Femur (tissue), 1 donor: ENCODE results near the gene TBX15.
A peak's percentile ranks its signal among the peaks of the same experiment; 100 is the strongest.

Experiments used
- DNase-seq: peaks from one replicate; pipeline ENCODE4 v3.0.0-alpha.2; 2017

Gene TBX15

DNA sequence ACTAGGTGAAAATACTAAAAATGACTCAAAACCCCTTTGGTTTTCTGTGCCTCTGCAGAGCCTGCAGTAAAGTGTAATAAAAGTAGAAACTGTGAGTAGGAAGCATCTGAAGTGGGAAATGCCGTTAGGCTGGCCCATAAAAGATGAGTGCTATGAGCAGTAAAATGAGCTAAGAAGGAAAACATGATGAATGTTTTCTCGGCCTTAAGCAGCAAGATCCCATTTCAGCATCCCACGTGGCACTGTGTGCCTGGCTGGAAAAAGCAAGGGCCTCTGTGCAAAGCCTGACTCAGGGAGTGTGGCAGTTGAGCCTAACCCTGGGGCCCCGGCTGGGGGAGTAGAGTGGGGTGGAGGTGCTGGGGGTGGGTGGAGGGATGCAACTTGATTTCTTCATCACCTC, 109.5 kb downstream of the TBX15 start:
- DNase-seq = no peak

DNA sequence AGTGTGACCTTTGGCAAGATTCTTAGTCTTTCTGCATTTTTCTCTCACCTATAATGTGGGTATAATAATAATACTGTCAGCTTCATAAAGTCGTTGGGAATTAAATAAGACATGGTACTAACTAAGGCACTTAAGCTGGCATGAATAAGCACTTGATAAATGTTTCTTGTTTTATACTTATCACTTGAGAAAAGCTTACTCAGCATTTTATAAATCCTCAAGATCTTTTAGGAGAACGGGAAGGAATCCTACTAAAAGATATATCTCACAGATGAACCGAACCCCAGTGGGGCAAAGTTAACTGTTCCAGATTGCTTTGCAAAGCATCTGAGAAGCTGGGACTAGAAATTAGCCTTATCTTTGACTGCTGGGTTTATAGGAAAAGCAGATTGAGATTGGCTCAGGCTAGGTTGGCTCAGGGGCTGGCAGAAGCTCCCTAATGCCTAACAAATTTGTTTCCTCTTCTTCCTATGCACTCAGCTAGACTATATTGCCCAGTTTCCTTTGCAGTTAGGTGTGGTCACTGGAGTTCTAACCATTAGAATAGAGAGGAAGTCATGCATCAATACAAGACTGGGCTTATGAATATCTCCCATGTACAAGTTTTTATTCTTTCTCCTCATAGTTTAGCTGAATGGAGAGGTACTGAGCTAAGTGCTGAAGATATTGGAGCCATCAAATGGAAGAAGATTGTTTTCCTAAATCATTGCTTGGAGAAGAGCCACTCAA, 110.3 kb downstream of the TBX15 start:
- DNase-seq = no peak

DNA sequence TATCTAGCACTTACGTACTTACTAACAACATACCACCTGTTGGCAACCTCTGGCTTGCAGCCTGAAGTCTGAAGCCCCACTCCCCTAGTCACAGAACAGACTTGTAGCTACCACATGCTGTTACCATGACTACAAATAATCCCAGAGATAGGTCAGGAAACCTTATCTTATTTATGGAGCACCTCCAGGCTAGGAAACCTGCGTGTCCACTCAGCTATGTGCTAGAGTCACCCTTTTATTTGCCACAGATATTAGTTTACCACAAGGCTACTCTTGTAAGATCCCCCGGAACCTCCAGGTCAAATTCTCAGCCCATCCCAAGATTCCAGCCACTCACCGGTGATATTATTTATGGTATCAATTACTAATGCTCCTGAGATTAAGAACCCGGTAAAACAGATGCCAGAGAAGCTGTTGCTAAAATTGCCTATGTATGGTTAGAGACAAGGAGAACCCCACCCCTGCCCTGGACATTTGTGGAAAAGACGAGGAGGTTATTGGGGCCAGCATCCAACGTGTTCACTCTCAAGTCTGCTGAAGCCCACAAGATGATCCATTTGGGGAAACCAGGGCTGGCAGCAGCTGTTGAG, 116.5 kb downstream of the TBX15 start:
- no peak for DNase-seq

DNA sequence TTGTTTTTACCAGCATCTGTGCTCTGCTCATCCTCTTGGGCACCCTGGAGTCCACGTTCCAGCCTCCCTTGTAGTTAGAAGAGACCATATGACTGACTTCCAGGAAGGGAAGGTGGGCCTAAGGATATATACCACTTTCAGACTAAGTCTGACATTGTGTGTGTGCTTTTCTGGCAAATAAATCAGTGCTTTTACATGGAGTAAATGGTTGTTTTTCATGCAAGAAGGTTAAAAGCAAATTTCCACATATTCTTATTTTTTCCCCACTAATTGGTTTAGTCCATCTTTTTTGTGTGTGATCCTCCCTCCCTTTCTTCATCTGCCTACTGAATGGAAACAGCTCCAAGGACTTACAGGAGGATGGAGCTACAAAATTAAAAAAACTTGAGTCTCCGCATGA, 119.8 kb downstream of the TBX15 start:
- DNase-seq = no peak

DNA sequence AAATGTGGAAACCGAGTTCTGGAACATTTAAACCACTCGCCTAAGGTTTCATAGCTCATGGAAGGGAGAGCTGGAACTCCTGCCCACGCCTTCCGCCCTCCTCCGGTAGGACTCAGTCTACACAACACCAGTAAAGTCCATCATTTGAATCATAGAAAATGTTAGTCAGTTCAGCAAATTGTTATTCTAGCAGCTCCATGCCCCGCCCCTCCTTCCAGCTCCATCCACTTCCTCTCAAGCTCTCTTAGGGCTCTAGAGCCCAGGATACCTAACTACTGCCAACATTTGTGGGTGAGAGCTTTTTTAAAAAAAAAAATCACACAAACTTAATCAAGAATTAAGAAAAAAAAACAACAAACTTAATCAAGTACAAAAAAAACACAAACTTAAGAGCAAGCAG, 121.8 kb downstream of the TBX15 start:
- DNase-seq = no peak

DNA sequence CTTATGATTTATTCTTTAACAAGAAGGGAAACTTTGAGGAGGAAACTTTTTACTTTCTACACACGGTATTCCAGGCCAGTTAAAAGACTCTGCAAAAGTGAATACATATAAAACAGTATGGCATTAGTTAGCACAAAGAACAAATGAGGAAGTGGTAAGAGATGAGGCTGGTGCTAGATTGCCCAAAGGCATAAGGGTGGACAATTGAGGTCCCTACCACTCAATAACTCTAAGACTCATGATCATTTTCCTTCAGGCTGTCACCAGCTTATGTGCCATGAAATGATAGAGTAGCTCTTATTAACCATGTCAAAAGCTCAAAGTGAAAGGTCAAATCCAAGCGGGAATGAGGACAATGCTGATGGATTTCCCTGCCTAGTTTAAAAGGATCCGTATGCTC, 124.5 kb downstream of the TBX15 start:
- DNase-seq = no peak

DNA sequence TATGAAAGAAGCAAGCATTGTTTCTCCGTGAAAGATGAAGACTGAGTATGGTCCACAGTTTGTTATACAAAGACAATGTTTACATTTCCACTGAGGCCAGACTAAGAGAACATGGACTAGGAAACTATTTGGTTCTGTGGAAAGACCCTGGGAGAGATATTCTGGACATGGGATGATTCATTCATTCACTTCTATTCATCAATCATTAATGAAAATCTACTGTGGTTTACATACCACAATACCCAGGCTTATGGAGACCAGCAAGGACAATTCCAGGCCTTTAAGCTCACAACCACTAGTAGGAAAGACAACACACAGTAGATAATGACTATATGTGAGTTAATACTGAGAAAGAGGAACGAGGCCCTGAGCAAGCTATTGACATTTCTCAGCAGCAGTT, 125.4 kb downstream of the TBX15 start:
- no peak for DNase-seq

DNA sequence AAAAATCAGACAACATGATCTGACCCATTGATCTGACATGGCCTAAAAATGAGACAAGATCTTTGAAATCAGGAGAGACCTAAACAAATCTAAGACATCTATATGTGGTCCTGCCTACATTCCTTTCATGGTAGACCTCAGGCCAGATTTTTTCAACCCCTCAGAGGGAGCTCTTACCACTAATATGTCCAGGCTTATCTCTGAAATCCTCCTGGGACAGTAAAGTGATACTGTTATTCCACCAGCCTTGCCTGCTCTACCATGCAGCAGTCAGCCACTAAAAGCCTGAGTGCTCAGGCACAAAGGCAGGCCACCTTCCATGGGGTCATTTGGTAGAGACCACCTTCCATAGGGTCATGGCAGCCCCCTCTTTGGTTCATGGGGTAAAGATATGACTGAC, 126.9 kb downstream of the TBX15 start:
- DNase-seq = no peak

DNA sequence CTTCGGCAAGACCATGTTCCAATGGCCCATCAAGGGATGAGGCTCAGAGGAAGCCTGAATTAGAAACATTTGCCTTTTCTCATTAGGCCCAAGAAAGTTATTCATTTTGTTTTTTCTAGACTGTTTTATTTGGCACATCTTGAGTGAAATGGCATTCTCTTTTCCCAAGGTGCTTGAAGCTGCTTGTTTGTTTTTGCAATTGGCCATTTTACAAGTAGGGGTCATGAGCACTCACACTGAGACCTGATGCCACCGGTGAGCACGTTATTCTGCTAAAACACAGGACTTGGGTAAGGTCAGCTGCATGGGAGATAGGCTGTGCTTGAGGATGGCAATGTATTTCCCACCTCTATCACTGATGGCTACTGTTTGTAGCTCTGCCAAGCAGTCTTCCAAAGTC, 128.1 kb downstream of the TBX15 start:
- no peak for DNase-seq

DNA sequence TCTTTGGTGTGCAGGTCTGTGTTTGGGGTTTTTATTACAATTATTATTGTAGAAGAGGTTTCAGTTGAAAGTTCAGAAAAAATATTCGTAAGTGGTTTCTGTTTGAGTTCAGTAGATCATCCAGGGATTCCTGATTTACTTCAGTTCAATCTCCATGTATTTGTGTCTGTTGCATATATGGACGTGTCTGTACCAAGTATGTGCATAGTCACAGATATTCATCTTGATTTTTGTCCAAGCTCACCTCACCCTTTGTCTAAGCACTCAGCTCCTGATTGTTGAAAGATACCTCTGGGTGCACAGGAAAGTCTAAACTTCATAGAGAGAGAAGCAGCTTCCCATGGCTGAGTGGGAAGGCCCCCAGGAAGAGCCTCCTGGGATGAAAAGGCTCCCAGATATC, 141.7 kb downstream of the TBX15 start:
- no peak for DNase-seq

DNA sequence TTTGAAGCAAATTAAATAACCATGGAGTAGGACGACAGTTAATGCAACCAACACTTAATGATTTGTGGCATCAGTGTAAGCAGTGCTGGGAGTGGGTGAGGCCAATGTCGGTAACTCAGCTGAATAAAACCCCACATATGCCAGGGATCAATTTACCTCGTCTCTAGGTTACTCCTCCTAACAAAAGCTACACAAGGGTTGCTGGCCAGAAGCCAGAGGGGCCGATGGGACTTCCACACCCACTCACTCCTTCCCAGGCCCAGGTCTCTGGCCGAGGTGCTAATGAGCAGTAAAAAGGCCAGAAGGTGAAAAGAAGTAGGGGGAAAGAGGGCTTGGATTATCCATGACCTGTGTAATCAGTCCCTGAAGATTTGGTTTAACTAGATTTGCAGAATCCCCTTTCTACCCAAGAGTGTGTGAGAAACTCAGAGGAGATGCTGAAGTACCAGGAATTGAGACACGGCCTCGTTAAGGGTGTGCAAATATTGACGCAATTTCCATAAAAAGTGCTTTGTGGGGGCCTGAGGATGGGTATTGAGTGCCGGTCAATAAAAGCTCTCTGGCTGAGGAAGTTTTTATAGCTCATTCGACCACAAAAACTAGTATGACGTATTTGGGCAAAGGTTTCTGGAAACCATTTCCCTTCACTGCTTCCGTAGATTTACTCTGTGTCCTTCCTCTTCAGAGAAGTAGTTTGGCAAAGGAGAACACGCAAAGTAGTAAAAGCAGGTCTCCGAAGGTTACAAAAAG, 145.5 kb downstream of the TBX15 start:
- peak; percentile 75 for DNase-seq

DNA sequence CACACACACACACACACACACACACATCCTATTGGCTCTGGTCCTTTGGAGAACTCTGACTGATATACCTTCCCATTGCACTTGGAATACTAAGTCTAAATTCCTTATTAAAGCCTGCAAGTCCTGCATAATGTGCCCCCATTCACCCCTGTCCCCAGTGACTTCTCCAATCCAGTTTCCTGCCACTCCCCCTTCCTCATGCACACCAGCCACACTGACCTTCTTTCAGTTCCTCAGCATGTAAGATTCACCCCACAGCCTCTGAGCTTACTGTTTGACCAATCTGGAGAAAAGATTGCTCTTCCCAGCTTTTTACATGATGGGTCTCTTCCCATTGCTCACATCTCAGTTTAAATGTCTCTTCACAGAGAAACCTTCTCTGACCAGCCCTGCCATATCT, 146.6 kb downstream of the TBX15 start:
- DNase-seq = no peak
